Stimulated activated CD8-positive, alpha-beta memory T cell treated with anti-CD3 and anti-CD28 coated beads, Interleukin-15, amount 100 ng/mL, for 24 hours (primary cell): ENCODE results near the gene TRUB1.

Experiments
- DNase-seq: peaks from one replicate; pipeline ENCODE4 v3.0.0-alpha.2; 2020; ENCODE audit warnings: low read depth

Gene TRUB1

DNA sequence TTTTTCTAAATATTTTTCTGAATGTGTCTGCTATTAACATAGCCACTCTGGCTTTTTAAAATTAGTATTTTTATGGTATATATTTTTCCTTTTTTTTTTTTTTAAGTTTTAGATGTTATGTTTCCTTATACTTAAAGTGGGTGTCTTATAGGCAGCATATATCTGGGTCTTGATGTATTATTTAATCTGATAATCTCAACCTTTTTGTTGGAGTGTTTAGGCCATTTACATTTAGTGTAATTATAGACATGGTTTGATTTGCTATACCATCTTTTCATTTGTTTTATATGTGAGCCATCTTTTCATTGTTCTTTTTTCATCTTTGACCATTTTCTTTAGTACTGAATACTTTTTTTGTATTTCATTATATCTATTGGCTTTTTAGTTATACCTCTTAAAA, 45.0 kb downstream of the TRUB1 start:
- no peak for DNase-seq

DNA sequence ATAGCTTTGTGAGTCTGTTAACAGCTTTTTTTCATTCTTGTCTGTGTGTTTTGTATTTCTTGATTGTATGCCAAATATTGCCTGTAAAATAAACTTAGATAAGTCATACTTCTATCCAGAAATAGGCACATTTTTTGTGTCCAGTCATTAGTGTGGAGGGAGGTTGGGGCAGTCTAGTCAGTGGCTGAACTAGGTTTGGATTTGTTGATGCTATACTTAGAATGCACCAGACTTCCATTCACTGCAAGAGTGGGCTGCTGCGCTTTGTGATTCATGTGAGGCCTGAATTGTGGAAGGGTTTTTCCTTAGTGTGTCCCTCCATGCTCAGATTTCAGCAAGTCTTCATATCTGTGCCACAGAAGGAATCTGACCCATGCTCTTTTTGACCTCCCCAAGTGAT, 50.0 kb downstream of the TRUB1 start:
- no peak for DNase-seq

DNA sequence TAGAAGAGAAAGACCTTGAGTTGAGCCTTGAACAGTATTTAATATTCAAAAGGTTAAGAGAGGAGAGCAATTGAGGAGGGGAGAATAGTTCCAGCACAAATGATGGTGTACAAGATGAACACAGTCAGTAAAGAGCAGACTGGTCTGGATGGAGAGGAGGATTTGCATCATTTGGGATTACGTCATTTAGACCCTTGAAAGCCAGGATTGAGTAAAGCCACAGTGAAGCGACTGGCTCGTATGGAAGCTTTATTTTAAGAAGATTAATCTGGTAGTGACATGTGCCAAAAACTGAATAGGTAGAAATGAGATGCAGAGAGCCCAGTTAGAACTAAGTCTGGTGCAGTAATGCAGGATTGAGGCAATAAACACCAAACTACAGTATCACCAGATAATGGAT, 52.6 kb downstream of the TRUB1 start:
- DNase-seq = no peak

DNA sequence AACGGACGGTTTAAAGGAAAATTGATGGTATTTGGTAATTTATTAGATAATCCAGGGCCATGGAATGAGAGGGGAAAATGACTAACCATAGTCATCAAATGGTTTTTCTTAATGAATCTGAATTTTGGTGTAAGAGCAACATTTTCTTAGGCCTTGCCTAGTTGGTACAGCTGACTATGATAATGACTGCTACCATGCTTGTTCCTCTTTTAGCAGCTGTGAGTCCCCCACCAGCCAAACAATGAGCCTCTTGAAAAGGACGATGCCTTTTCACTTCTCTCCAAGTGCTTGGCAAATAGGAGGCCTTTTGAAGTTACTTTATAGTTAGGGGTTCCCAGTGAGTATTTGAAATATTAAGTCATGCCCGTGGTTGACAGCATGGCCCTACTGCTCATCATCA, 53.0 kb downstream of the TRUB1 start:
- DNase-seq = no peak

GRCh38 chr10:114992189-114992775, 54.3 kb downstream of the TRUB1 start:
- no peak for DNase-seq

GRCh38 chr10:114995468-114996247, 57.7 kb downstream of the TRUB1 start:
- no peak for DNase-seq

DNA sequence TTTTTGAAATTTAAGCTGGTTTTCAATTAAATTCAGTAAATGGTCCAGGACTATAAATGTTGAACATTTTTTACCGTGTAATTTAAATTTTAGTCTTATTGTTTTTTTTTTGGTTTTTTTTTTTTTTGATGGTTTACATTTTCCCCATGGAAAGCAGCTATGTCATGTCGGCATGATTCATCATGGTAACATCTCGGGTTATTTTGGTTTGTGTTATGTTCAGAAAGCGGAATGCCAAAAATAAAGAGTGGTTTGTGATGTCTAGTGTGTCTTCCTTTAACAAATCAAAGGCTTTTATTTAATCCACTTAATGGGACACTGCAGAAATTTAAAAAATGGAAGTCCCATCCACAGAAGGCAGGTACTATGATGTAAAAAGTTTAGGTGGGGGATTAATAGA, 58.5 kb downstream of the TRUB1 start:
- DNase-seq = no peak

- no peak for DNase-seq
Measured at GRCh38 chr10:114998993-114999392, 61.0 kb downstream of the TRUB1 start.

DNA sequence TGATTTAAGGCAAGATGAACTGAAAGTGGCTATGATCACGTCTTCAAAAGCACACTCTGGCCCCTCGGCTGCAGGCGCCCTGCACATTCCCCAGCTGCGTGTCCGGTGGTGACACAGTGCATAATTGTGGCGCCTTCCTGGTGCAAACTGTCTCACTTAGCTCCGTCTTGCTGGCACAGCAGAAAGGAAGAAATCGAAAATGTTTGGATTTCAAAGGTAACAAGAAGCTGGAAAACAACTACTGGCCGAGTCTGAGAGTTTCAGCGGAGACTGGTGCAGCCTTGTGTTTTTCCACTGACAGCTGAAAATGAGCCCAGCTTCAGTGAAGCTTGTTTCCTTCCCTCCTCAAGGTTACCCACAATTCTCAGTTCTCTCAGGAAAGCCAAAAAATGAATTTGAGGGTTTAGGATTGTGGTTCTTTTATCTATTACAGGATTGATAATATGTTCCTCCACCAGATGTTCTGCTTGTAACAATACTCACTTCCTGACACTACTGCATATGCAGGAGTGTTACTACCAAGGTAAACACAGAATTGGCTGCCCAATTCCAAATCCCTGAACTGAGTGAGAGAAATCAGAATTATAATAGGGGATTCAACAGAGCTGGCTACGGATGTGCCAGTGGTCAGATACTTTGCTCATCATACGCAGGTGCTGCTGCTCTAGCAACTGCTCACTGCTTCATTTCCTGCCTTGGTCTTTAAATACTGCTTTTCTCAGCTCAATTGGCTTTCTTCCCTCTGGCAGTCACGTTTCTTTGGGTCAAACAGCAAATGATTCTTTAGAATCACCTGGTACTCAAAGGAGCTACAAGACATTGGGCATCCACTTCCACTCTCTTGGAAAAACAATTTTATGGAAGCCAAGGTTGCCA, 63.7 kb downstream of the TRUB1 start:
- no peak for DNase-seq

DNA sequence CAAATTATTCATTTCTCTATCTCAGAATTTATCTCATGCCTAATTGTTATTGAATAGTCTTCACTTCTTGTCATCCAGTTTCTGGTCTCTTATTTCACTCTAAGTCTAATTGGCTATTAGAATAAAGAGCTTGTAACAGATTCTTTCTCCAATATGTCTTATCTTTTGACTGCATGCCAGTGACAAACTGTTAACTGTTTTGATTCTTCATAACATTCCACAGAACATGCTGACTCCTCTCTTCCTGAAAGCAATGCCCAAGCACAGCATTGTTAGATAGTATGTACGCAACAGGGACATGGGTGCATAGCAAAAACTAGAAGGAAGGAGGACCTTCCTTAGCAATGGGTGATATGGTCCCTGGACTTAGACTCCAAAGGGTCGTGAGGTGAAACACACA, 65.4 kb downstream of the TRUB1 start:
- DNase-seq = no peak

DNA sequence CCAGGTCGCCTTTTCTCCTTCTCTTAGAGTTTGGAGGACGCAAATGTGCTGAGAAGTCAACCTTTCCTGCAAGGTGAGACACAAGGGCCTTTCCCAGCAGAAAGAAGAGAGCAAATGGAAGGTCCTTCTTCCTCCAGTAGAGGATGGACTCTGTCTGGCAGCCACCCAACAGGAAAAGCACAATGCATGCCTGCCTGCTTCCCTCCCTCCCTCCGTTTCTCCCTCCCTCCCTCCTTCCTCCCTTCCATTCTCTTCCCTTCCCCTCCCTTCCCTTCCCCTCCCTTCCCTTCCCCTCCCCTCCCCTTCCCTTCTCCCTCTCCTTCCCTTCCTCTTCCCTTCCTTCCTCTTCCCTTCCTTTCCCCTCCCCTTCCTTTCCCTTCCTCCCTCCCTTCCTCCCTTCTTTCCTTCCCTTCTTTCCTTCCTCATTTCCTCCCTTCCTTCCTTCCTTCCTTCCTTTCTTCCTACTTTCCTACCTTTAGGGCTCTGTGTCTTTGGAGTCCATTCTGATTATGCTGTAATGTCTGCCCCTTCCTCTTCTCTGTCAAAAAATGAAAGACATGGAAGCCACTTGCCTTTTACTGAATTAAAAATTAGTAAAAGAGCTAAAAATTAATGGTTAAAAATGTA, 66.4 kb downstream of the TRUB1 start:
- no peak for DNase-seq

GRCh38 chr10:115005771-115006170, 67.8 kb downstream of the TRUB1 start:
- DNase-seq = no peak

- DNase-seq = no peak
Measured at GRCh38 chr10:115018185-115018931, 80.4 kb downstream of the TRUB1 start.

DNA sequence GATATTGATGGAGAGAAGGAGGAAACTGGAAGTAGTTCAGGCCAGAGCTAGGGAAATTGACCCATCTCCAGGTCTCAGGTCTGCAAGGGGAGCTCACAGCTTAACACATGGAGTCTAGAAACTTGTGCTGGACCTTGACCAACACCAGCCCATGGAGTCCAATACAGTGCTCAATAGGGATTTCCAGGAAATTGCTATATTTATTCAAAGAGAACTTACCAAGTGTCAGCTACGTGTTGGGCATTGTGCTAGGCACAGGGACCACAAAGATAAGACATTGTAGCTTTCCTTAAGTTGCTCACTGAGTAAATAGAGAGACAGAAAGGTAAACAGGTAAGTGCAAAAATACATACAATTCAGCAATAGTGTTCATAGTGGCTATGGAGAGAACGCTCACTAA, 82.5 kb downstream of the TRUB1 start:
- no peak for DNase-seq

DNA sequence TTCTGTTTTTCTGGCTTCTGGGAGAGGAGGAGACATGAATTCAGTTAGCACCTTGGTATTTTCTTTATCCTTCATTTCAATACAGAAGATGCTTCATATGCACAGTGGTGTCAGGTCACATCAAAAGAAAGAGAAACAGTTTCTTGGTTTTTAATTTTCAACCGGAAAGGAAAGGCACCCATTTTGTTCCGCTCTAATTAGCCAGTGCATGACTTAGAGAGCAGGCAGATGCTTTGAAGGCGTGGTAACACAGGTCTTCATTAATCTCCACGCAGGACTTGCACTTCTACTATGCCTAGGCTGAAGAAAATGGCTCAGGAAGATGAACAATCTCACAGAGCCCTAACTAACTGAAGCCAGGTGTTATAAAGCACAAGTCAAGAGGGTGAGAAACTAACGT, 84.7 kb downstream of the TRUB1 start:
- DNase-seq = no peak

DNA sequence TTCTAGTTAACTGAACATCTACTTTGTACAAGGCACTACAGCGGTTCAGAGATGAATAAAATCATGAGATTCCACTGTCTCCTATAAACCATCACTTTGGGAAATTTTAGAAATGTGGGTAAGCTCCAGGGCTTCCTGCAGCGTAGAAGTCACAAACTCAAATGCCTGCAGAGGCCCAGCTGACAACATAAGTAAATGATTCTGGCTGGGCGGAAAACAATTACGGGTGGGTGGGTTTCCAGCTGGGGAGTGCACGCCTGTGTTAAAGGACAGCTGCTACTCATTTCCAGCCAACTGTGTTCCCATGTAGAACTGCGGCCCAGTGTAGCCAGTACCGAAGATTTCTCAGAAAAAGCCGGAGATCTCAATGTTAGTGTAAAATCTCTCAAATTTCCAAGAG, 85.7 kb downstream of the TRUB1 start:
- no peak for DNase-seq

GRCh38 chr10:115024371-115024770, 86.4 kb downstream of the TRUB1 start:
- no peak for DNase-seq

DNA sequence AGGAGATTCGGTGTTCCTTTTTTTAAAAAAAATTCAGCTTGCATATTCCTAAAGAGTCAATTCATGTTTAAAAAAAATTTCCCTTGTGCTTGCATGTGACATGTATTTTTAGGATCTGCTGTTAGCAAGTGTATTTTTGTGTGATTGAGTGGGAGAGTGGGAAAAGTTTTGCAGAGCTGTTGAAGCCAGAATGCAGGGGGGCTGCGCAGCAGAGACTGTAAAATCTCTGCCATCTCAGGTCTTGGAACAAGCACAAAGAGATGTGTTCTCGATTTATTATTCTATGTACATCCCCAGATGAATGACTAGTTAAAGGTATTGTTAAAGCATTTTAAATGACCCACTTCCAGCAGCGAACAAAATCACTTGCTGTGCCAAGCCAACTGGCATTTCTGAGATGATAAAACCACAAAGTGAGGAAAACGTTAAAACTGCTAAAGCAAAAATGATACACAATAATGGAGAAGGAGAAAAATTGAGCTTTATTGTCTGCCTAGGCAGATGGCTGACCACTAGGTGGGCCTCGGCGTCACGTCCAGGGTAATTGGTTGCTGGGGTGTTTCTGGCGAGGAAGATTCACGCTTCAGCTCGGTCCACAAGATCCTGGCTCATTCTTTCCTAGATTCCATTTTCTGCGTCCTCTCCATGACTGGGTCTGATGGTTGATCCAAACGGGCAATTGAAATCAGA, 88.2 kb downstream of the TRUB1 start:
- no peak for DNase-seq

DNA sequence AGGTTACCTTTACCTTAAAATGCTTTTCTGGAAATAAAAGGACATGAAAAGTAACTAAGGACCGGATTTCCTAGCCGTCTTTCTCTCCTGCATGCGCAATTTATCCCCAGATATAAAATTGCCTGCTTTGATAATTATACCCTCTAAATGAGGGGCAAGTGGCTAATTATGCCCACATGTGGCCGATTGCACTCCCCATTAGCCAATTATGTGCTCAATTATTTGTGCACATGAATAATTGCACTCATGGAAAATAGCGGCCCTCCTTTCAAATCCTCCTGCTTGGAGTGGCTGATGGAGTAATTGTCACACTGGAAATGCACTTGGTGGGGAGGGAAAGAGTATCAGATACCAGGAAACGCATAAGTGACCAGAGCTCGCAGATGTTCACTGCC, 88.7 kb downstream of the TRUB1 start:
- no peak for DNase-seq
